Ascending aorta (tissue), 2 donors: Measurements from ENCODE around the gene MYBBP1A. TPM values are rescaled to one million over a fixed set of nuclear protein-coding genes. Genes with fewer than 3 reads are reported as not detected.

Experiments used
- DNase-seq, 2 donors: peaks; one replicate each; pipeline ENCODE4 v3.0.0-alpha.2; 2019; ENCODE audit warnings: low spot score in 2 of 2
- H3K27ac ChIP-seq, 2 donors: fragments of 200-600 bp; sonication (generic); one replicate each; pipeline ENCODE4 v1.5.1; 2016 to 2017; ENCODE audit warnings: mild to moderate bottlenecking in 1 of 2
- H3K27me3 ChIP-seq: fragments of 200-600 bp; sonication (generic); one replicate; pipeline ENCODE4 v1.5.1; 2017
- H3K36me3 ChIP-seq, 2 donors: fragments of 200-600 bp; sonication (generic); one replicate each; pipeline ENCODE4 v1.5.1; 2016
- H3K4me1 ChIP-seq, 2 donors: fragments of 200-600 bp; sonication (generic); one replicate each; pipeline ENCODE4 v1.5.1; 2016 to 2017; ENCODE audit warnings: mild to moderate bottlenecking in 1 of 2
- H3K4me3 ChIP-seq, 2 donors: fragments of 200-600 bp; sonication (generic); one replicate each; pipeline ENCODE4 v1.5.1; 2016 to 2017; ENCODE audit warnings: mild to moderate bottlenecking in 1 of 2
- H3K9me3 ChIP-seq, 2 donors: fragments of 200-600 bp; sonication (generic); one replicate each; pipeline ENCODE4 v1.5.1; 2016
- CTCF ChIP-seq, 3 experiments: fragments of 200-600 bp in 2 of 3; fragments of 450-650 bp in 1 of 3; sonication (generic) in 2 of 3; IDR thresholded peaks; one replicate each; pipeline ENCODE4 v1.5.1; 2016 to 2019; ENCODE audit warnings: antibody characterized with exemption in 3 of 3, mild to moderate bottlenecking in 1 of 3, moderate library complexity in 1 of 3
- intact Hi-C: fragments of 100-400 bp; cut with DNase I; formaldehyde crosslinking; loops from one replicate; pipeline ENCODE4 v1.15.1; 2023
- total RNA-seq: library from RNA; depleted of rRNA; stranded (reverse); fragments of >200 nt; gene quantifications from one replicate; pipeline ENCODE4 v1.1.0, GENCODE V29; 2016

Gene MYBBP1A
- total RNA-seq, 1 donor from 2014 or later: 94.5 TPM

DNA sequence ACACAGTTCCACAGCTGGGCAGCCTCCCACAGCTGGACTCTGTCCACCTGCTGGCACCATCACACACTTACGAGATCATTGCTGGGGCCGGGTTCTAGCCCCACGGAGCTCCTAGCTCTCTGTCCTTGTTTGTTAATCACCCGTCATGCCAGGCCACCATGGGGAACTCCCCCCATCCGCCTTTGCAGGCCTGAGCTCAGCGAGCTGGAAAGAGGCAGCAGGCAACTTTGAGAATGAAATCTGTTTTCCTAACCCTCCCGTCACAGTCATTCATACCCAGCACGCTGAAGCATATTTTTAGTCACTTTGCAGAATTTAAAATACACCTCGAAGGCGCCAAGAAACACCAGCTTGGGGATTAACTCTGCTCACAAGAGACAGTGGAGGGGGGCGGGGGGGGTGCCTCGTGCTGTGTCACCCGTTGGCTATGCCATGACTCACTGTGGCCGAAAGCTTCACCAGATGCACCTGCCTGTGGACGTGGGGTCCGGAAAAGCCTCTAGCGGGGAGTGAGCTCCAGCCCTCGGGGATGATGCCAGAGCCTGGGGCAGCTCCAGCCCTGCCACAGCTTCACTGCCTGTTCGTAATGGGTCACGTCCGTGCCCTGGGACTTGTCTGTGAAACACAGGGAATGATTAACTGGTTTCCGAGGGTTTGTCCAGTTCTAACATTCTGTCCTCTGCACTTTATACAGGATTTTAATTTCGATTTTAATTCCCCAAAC lies 57.9 kb downstream of the MYBBP1A start:
- peak overlapping the region; percentile 92 for H3K27ac ChIP-seq
- no peak for TF ChIP-seq CTCF (IDR thresholded peaks at IDR 0.05)
- no peaks in the 10 kb centered on the region for H3K36me3 ChIP-seq
- intact Hi-C loops: loop anchor here (5.0 kb wide), 3 partner anchors 75 to 295 kb away; partner anchors contain the start of gene UBE2G1
- H3K9me3 ChIP-seq: no peaks in the 10 kb centered on the region
- DNase-seq: peak; percentile 54 to 91
- H3K27me3 ChIP-seq: no peaks in the 10 kb centered on the region
- peaks cover 13 to 27% of the 10 kb centered on the region in 2 donors for H3K4me1 ChIP-seq
- peak overlapping the region in 1 of 2 donors; percentile 63 for H3K4me3 ChIP-seq

GRCh38 chr17:4492721-4493561 lies 62.2 kb downstream of the MYBBP1A start:
- no peak for DNase-seq
- H3K27ac ChIP-seq: no peak overlapping the region
- no peak for TF ChIP-seq CTCF (IDR thresholded peaks at IDR 0.05)
- no peak overlapping the region for H3K4me3 ChIP-seq
- H3K9me3 ChIP-seq: no peaks in the 10 kb centered on the region
- peaks cover 2 to 10% of the 10 kb centered on the region in 2 donors for H3K4me1 ChIP-seq
- H3K36me3 ChIP-seq: no peaks in the 10 kb centered on the region
- intact Hi-C loops: no loop called here
- H3K27me3 ChIP-seq: no peaks in the 10 kb centered on the region

DNA sequence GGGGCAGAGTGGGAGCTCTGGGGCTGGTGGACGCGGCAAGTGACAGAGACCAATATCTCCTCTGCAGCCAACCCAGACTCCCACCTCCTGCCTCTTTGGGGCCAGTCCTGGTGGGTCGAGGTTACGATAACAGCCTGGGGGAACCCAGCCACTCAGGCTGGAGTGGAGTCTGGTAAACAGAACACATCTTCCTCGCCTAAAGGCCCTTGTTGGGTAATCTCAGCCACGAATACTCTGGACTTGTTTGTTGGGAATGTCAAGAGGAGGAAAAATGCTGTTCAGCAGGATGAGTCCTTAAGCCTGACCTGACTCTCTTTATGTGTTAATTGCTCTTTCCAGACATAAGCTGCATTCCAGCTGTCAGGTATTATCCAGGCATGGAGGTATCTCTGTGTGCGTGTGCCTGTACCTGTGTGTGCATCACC lies 64.5 kb downstream of the MYBBP1A start:
- no peak for TF ChIP-seq CTCF (IDR thresholded peaks at IDR 0.05)
- H3K4me1 ChIP-seq: no peaks in the 10 kb centered on the region
- no peaks in the 10 kb centered on the region for H3K36me3 ChIP-seq
- no peak overlapping the region for H3K4me3 ChIP-seq
- no peak overlapping the region for H3K27ac ChIP-seq
- H3K9me3 ChIP-seq: no peaks in the 10 kb centered on the region
- DNase-seq: no peak
- intact Hi-C loops: no loop called here
- no peaks in the 10 kb centered on the region for H3K27me3 ChIP-seq

- no peaks in the 10 kb centered on the region for H3K27me3 ChIP-seq
- no peaks in the 10 kb centered on the region for H3K9me3 ChIP-seq
- no peak for TF ChIP-seq CTCF (IDR thresholded peaks at IDR 0.05)
- intact Hi-C loops: no loop called here
- H3K4me3 ChIP-seq: no peak overlapping the region
- no peak overlapping the region for H3K27ac ChIP-seq
- no peaks in the 10 kb centered on the region for H3K4me1 ChIP-seq
- no peak for DNase-seq
- no peaks in the 10 kb centered on the region for H3K36me3 ChIP-seq
Observed at GRCh38 chr17:4490109-4490591, 65.0 kb downstream of the MYBBP1A start.

- no peak for DNase-seq
- Histone ChIP-seq H3K36me3 (no peaks in the 10 kb centered on the region), H3K27me3 (no peaks in the 10 kb centered on the region), H3K9me3 (no peaks in the 10 kb centered on the region), H3K27ac (no peak overlapping the region), H3K4me1 (no peaks in the 10 kb centered on the region), H3K4me3 (no peak overlapping the region)
- intact Hi-C loops: no loop called here
- no peak for TF ChIP-seq CTCF (IDR thresholded peaks at IDR 0.05)
Observed at GRCh38 chr17:4488989-4489595, 66.1 kb downstream of the MYBBP1A start.

Other genes with a start within 250 kb of the MYBBP1A start
- 27.9 TPM for gene UBE2G1, start 188.7 kb downstream of the MYBBP1A start, total RNA-seq
- gene SPNS3, start 121.4 kb downstream of the MYBBP1A start, total RNA-seq: not detected
- 107 TPM for gene SPNS2, start 56.5 kb downstream of the MYBBP1A start, total RNA-seq
- gene GGT6, start 5.2 kb upstream of the MYBBP1A start, total RNA-seq: not detected
- 15.6 TPM for gene SMTNL2, start 29.1 kb upstream of the MYBBP1A start, total RNA-seq
- gene ALOX15, start 86.3 kb upstream of the MYBBP1A start, total RNA-seq: not detected
- gene PELP1, start 148.8 kb upstream of the MYBBP1A start, total RNA-seq: 22.8 TPM
- gene ARRB2, start 155.2 kb upstream of the MYBBP1A start, total RNA-seq: 43.4 TPM
- 10.9 TPM for gene MED11, start 176.0 kb upstream of the MYBBP1A start, total RNA-seq
- not detected for gene ZMYND15, start 184.4 kb upstream of the MYBBP1A start, total RNA-seq
- gene CXCL16, start 184.5 kb upstream of the MYBBP1A start, total RNA-seq: 12.5 TPM
- not detected for gene TM4SF5, start 216.5 kb upstream of the MYBBP1A start, total RNA-seq
- not detected for gene VMO1, start 231.0 kb upstream of the MYBBP1A start, total RNA-seq
- not detected for gene GLTPD2, start 233.6 kb upstream of the MYBBP1A start, total RNA-seq
- gene PSMB6, start 240.8 kb upstream of the MYBBP1A start, total RNA-seq: 160 TPM